ENCODE results near the gene SETMAR.
"Not testable (repeated sequence)": the region's sequence is repeated elsewhere in the genome, so short reads cannot be mapped to it uniquely, and the experiment has no call there.

SETMAR gene

DNA sequence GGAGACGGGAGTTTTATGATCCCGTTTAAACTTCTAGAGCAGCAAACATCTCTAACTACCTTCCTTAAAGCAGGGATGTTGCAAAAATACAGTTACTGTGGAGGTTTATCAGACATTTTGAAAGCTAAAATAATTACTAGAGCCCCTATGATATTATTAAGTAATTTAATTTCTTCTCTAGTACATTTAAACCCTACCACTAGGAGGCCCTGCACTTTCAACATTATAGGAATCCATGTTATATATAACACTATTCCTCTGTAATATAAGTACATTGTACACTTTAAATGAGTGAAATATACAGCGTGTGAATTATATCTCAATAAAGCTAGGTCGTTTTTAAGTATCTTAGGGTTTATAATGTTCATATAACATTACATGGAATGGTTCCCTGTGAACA, 11.5 kb downstream of the SETMAR start:
- no peak for DNase-seq

DNA sequence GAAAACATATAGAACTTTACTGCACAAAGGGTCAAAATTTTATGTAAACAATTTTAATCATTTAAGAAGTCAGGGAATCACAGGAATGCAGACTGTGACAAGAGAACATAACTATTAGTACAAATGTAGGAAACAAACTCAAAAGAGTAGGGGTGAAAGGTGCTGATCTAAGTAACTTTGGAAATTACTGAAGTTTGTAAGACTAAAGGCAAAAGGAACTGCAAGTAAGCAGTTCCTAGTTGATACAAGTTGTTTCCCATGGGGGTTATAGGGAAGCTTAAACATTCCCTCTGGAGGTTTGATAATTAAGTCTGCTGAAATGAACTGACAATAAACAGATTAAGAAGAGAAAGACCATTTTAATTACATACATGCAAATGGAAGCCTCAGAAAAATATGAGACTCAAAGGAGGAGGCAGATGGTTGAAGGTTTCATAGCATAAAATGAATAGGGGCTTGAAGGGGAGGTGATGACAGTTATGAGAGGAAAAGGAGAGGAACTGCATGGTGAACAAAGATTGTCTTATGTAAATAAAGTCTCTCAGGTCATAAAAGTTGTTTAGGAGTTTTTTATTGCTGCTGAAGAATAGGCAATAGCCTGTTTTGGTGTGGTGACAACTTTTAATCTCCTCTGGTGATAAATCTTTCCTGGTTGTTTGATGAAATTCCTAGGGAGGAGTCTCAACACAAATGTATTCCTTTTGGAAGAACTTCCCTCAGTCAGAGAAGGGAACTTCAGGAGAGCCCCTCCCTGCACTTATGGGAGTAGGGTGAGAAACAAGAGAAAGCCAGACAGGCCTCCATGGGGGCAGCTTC, 17.1 kb downstream of the SETMAR start:
- DNase-seq: no peak

DNA sequence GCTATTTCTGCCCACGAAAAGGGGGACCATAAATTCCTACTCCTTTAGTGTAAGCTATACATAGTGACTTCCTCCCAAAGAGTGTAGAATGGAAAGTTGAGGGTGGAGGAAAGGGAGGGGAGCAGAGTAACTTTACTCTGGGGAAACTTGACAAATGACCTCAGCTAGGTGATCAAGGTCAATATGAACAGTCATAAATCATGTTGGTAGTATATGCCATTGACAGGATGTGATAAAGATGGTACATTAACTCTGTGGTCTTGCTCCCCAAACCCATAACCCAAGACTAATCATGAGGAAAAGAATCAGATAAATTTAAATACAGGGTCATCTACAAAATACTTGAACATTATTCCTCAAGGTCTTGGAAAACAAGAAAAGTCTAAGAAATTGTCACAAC, 18.6 kb downstream of the SETMAR start:
- DNase-seq: no peak

DNA sequence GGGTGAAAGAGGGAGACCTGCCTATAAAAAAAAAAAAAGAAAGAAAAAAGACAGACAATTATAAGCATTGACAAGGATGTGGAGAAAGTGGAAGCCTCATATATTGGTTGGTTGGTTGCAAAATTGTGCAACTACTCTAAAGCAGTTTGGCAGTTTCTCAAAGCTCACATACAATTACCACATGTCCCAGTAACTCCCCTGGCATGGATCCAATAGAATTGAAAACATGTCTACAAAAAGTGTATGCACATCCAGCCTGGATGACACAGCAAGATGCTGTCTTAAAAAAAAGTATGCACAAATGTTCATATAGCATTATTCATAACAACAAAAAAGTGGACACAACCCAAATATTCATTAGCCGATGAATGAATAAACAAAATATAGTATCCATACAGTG, 19.5 kb downstream of the SETMAR start:
- DNase-seq: peak; percentile 14

DNA sequence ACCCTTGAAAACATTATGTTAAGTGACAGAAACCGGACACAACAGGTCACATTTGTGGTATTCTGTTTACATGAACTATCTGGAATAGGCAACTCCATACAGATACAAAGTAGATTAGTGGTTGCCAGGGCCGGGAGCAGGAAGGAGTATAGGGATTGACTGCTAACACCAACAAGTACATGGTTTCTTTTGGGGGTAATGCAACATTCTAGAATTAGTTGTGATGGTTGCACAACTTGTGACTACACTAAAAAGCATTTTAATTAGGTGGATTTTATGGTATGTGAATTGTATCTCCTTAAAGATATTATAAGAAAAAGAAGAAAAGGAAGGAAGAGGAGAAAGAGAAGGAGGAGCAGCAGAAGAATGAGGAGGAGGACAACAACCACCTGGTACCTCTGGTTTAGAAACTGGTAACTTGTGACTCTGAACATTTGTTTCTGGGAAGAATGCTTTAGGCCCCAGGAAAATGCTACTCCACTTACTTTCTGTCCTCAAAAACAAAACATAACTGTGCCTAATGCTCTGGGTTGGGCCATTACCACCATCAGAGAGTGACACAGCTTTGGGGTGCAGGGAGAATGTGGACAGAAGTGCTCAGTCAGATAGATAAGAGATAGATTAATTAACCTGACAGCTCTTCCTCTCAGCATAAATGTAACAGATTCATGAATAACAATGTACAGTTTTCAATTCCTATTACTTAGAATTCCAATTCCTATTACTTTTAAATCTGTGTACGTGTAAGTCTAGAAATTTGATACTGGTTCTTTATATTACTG, 20.3 kb downstream of the SETMAR start:
- no peak for DNase-seq

DNA sequence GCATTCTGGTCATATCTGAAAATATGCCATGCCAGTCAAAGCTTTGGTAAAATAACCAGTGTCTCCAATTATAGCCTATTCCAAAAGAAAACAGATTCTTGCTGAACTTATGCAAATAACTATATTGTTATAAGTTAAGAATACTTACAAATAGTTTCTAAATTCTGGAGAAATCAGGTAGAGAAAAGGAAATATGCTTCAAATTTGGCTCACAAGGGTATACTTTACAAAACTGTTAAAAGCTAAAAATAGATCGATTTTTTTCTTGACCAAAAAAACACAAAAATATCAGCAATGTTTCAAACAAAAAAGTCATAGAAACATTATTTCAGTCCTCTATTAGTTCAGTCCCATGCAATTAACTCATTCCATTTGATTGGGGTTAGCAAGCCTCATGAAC, 23.7 kb downstream of the SETMAR start:
- DNase-seq: no peak

DNA sequence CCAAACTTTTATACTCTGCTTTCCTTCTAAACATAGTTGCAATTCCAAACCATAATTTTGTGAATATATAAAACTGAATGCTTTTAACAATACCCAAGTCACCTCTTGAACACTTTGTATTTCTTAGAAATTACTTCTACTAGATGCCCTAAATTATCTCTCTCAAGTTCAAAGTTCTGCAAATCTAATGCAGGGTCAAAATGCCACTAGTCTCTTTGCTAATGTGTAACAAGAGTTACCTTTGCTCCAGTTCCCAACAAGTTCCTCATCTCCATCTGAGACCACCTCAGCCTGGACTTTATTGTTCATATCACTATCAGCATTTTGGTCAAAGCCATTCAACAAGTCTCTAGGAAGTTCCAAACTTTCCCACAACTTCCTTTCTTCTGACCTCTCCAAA, 26.6 kb downstream of the SETMAR start:
- DNase-seq: not testable (repeated sequence)

DNA sequence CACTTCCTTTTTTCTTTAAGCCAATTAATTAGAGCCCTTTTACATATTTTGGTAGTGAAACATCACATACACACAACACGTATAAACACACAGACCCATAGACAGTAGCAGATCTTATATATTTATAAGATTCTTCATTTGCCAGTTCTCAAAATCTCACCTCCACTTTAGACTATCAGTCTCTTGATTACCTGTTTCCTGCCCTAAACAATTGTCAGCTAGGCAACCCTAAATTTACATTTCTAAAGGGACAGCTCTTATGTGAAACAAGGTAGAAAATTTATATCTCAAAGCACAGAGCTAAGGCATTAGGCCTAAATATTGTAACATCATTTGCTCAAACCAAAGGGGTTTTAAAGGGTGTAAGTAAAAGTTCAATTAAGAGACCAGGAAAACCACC, 28.9 kb downstream of the SETMAR start:
- no peak for DNase-seq

DNA sequence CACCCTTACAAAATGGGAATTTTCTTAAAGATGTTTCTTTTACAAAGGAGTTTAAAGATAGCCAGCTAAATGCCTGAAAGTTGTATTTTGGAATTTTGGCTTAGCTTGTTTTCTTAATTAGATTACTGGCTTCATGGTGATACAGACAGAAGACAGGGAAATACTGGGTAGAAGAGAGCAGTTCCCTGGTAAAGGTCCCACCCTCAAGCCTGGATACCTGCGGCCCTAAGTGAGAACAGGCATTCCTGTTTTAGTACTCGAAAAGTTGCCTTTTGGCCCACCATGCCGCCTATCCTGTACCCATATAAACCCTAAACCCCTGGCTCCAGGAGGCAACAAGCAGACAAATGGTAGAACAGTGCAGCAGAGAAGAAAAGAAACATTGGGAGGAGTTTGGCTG, 29.4 kb downstream of the SETMAR start:
- DNase-seq: no peak

DNA sequence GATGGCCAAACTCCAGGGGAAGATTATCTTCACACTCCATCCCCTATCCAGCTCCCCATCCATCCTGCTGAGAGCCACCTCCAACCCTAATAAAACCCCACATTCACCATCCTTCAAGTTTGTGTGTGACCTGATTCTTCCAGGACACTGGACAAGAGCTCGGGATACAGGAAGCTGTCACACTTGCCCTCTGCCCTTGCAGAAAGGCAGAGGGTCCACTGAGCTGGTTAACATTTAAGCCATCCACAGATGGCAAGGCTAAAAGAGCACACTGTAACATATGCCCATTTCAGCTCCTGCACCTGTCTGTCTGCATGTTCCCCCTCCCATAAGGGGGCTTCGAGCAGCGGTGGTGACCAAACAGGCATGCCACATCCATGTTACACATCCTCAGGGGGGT, 29.8 kb downstream of the SETMAR start:
- DNase-seq: no peak

DNA sequence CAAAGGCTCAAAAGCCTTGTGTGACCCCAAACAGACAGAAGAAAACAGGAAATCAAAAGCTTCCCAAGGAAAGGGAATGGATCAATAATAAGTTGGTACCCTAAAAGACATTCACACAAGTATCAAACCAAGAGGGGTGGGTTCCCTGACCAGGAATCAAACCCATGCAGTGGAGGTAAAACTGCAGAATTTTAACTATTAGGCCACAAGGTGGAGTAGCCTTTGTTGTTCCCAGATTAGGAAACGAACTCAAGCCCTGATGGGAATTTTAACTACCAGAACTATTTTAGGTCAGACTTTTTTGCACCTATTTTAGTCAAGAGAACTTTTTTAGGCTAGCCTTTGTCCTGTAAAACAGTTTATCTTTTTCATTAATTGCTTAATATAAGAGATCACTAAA, 31.4 kb downstream of the SETMAR start:
- no peak for DNase-seq

DNA sequence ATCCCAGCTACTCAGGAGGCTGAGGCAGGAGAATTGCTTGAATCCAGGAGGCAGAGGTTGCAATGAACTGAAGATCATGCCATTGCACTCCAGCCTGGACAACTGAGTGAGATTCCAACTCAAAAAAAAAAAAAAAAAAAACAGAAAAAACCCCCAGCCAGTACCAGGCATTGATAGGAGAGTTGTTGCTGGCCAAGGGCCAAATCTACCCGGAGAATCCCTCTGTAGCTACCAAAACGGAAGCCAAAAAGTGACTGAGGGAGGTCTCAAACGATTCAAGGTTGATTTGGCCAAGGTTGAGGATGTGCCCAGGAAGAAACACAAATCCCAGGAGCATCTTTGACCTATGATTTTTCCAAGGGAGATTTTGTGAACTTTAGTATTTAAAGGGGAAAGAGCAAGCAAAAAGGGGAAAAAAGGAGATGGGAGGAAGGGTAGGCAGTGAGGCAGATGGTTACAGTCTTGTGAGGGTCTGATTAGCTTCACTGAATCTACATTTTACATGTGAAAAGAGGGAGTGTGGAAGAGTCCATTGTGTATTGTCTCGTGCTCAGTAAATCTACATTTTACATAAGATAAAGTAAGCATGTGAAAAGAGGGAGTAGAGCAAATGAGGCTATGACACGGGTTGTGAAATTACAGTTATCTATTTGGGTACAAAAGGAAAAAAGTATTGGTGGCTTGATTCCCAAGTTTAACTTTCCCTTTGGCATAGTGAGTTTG, 32.8 kb downstream of the SETMAR start:
- no peak for DNase-seq

DNA sequence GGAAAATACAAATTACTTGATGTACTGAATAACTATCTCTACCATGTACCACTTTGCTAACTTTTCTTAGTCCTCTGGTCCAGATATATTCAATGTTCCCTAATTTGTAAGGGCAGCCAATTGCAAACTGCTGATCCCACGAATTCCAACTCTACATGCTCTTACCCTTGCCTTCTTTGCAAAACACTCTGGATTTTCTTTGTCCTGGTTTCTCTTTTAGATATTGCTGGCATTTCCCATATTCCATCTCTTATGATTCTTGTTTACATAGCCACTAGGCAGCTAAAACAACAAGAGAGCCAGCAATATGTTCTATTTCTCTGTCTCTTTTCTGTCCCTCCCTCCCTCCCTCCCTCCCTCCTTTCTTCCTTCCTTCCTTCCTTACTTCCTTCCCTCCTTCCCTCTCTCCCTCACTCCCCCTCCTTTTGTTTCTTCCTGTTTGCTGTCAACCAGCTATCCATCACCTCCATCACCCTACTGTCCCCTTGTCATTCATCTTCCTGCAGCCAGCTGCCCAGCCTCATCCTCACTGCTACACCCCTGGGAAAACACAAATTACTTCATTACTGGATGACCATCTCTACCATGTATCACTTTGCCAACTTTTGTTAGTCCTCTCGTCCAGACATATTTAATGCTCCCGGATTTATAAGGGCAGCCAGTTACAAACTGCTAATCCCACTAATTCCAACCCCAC, 33.8 kb downstream of the SETMAR start:
- no peak for DNase-seq

DNA sequence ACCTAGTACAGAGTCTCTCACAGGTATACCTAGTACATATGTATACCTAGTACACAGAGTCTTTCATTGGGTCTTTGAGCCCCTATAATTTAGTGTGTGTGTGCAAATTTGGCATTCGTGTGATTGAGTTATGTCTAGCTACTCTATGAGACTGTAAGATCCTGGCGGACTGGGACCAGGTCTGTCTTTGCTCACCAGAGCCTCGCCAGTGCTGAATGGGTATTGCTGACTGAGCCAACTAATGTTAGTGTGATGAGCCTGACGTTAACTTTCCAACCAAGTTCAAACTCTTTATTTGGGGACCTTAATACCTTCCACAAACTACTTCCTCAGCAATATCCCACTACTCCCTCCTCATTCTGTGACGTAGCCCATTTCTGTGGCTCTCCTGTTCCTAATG, 35.6 kb downstream of the SETMAR start:
- no peak for DNase-seq

DNA sequence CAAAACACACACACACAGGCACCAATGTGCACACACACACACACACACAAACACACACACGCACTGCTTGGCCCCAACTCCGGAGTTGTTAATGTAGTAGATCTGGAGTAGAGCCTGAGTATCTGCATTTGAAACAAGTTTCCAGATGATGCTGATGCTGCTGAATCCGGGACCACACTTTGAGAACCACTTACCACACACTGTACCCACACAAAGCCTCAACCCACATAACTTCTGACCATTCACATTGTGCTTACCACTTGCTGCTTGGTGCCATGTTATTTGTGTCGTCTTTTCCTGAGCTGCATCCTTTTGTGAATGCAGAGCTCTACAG, 36.9 kb downstream of the SETMAR start:
- no peak for DNase-seq

DNA sequence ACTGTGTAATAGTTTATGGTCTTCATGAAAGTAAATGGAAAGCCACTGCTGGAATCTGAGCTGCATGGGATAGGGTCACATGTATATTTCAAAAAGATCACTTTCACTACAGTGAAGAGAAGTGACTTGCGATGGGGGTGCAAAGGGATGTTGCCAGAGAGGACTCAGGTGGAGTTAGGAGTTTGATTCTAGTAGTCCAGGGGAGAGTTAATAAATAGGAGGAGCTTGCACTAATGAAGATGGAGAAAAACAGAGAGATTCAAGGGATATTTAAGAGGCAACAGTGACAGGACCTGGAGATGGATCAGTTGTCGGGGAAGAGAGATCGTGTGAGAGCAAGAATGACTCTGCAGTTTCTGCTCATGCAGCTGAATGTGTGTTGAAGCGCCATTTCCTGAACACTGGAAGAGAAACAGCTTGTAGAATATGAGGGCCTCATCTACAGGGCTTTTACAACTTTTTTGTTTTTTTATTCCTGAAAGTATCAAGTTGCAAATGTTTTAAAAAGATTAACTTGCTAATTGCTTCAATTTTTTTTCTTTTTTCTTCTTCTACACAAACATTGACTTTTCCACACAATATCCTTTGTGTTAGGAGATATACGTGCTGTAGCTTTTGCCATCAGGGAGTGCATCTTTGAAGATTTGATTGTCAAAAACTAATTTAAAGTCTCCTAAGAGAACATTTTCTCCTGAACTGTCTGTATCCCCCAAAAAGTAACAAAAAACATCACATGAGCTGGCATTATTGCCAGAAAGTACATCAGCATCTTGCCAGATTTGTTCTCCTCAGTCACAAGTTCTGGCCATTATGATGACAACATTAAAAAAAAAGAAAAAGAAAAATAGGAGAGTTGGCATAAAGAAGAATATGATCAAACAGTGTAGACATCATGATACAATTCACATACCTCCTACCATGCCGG, 37.5 kb downstream of the SETMAR start:
- DNase-seq: no peak

DNA sequence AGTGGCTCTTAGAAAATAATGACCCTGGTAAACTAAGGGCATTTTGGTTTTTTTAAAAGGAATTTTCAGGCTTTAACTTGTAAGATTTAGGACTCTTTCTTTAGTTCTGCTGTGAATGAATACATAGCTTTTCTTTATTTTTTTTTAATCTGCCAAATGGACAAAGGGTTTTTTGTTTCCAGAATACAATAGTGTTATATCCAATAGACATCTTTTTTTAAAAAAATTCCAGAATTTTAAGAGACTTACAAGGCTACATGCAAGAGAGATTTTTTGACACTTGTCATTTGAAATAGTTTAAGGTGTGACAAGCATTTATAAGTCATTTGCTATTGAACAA, 38.1 kb downstream of the SETMAR start:
- no peak for DNase-seq

DNA sequence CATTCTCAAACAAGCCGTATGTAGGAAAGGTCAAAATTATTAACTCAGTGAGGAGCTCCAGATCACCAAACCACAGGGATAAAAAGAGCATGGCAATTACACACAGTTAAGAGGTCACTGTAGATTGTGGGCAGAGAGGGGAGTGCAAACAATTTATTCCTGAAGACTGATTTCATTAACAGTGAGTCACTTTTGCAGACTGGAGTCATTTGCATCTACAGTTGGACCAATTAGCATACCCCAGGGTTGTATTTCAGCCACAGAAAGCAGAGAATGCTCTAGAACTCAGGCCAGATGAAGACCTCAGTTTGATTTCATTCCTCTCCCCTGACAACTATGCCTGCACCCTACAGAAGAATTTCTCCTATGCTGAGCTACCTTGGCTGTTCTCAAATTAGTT, 40.1 kb downstream of the SETMAR start:
- DNase-seq: peak; percentile 28

DNA sequence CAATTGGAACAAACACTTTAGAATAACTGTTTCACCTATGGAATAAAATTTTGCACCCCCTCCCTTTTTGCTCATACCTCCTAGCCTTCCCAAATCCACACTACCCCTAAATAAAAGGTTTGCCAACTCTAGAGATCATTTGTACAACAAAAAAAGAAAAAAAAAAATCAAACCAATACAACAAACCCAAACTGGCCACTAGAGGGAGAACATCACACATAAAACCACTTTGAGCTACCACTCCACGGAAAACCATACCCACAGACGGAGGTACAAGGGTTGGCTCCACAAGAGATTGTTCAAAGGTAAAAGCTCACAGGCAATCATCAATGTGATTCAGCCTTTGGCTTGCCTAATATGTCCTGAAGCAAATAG, 47.6 kb downstream of the SETMAR start:
- DNase-seq: peak; percentile 37

DNA sequence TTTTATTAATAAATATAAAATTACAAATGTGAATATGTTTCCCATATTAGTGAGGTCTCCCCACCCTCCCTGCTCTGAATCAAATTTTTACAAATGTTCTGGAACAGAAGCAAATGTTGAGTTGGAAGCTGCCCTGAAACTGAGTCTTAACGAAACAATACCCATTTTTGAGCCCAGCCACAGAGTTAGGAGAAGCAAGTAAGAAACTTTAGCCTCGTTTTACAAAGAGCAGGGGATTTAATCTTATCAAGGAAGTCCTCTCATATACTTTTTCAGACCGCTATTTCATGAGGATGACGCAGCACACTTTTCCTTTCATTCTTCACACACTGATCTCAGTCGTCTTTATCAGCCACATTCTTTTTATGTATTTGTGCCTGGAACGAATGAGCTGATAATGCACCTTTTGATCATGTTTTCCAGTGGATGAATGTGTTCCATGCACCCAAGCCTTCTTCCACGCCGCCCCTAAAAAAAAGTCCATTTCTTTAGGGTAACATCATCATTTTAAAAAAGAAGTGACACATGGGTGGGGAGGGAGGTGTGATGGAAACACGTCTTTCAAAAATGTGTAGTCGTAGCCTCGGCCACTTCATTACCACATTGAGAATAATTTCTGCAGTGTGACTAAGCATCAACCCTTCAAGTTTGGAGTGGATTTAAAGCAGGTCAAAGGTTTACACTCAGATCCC, 48.1 kb downstream of the SETMAR start:
- DNase-seq: no peak

DNA sequence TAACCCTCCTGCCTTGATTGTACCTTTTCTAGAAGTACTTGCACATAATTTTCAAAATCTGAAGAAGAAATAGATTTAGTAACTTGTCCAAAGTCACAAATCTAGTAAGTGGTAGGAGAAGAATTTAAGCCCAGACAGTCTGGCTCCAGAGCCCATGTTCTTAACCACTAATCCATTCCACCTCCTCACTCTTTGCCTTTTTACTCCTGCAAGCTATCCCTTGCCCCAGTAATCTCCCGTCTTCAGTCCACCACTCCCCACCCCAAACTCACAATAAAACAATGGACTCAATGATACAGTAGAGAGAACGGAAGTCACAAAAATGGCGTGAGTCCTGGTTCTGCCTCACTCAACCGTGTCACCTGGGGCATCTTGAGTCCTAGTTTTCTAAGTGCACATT, 48.7 kb downstream of the SETMAR start:
- no peak for DNase-seq
